K562 (cell line): ENCODE results near the gene KCNH8. TPM values are rescaled to one million over a fixed set of nuclear protein-coding genes. Genes with fewer than 3 reads are reported as not detected.

Experiments
- ATAC-seq: fragments of 200-7000 bp; cut with Tn5 transposase; 3 replicates; pipeline ENCODE4 v1.9.1; 2020; ENCODE audit warnings: moderate library complexity
- BruUV-seq: library from RNA; stranded (reverse); fragments of 400-500 nt; replicated peaks from 2 replicates; lab custom pipeline; 2021; lab: Mats Ljungman, UMichigan
- CTCF ChIA-PET: fragments of 300-600 bp; formaldehyde crosslinking; extraction: SDS; loops from one replicate; lab custom pipeline; 2021; ENCODE audit warnings: low intra/inter-chr PET ratio; lab: Yijun Ruan, JAX
- POLR2A ChIA-PET: fragments of 300-600, 350-650 bp; sonication (Branson Sonifier 250); formaldehyde crosslinking; extraction: SDS; loops from one replicate; lab custom pipeline; 2021; ENCODE audit warnings: antibody characterized with exemption, inconsistent platforms; lab: Yijun Ruan, JAX
- DNase-seq, 4 experiments: peaks; one replicate each; pipeline versions ENCODE4 v3.0.0 to v3.0.0-alpha.2; 2011 to 2018; ENCODE audit warnings: low spot score in 3 of 4, mixed read lengths in 3 of 4; ENCODE audit errors: extremely low read depth in 1 of 4
- FAIRE-seq: peaks from 2 replicates; lab custom pipeline; 2011; peaks lifted over from hg19 to GRCh38; lab: Jason Lieb, UNC
- H2AFZ ChIP-seq: 2 replicates; pipeline ENCODE4 v1.6.0; 2011; ENCODE audit warnings: low read depth, low read length, control low read depth, inconsistent platforms
- H3K27ac ChIP-seq: fragments of 200-600 bp; 3 replicates; pipeline ENCODE4 v1.8.0; 2011; ENCODE audit warnings: low read depth, mild to moderate bottlenecking, control low read depth, inconsistent platforms, low read length, moderate library complexity, mixed read lengths; ENCODE audit errors: extremely low read depth
- H3K27me3 ChIP-seq, 2 experiments: fragments of 300-600 bp in 1 of 2; 2 replicates in 1 of 2; 3 replicates in 1 of 2; pipeline versions ENCODE4 v1.6.0 to v1.8.0; 2011; ENCODE audit warnings: inconsistent platforms in 2 of 2, low read length in 2 of 2, mild to moderate bottlenecking in 1 of 2, mixed read lengths in 1 of 2, moderate library complexity in 1 of 2; ENCODE audit not compliant: control insufficient read depth in 2 of 2, insufficient read depth in 2 of 2
- H3K36me3 ChIP-seq: fragments of 300-600 bp; 3 replicates; pipeline ENCODE4 v1.8.0; 2011; ENCODE audit warnings: mild to moderate bottlenecking, low read length, inconsistent platforms; ENCODE audit not compliant: control insufficient read depth, insufficient read depth
- H3K4me1 ChIP-seq, 2 experiments: fragments of 200-600 bp in 1 of 2; replicated peaks in 1 of 2; 2 replicates in 1 of 2; 3 replicates in 1 of 2; pipeline versions ENCODE4 v1.5.1 to v1.8.0; 2011; ENCODE audit warnings: inconsistent platforms in 2 of 2, low read length in 2 of 2, mild to moderate bottlenecking in 1 of 2, mixed read lengths in 1 of 2, moderate library complexity in 1 of 2; ENCODE audit not compliant: control insufficient read depth in 2 of 2, insufficient read depth in 2 of 2
- H3K4me2 ChIP-seq: 2 replicates; pipeline ENCODE4 v1.6.1; 2011; ENCODE audit warnings: low read length, control low read depth, inconsistent platforms, mixed read lengths; ENCODE audit not compliant: insufficient read depth
- H3K4me3 ChIP-seq: fragments of 200-600 bp; sonication (generic), shearing (Covaris generic); 2 replicates; pipeline ENCODE4 v1.5.1; 2016; ENCODE audit warnings: control low read depth, inconsistent platforms
- H3K79me2 ChIP-seq: fragments of 200-600 bp; 3 replicates; pipeline ENCODE4 v1.8.0; 2011; ENCODE audit warnings: low read length, inconsistent platforms; ENCODE audit not compliant: control insufficient read depth, insufficient read depth
- H3K9ac ChIP-seq, 2 experiments: 2 replicates each; pipeline versions ENCODE4 v1.6.0 to v1.6.1; 2011; ENCODE audit warnings: low read depth in 2 of 2, low read length in 2 of 2, control low read depth in 1 of 2, inconsistent platforms in 1 of 2, mild to moderate bottlenecking in 1 of 2, mixed read lengths in 1 of 2; ENCODE audit not compliant: insufficient read depth in 1 of 2
- H3K9me1 ChIP-seq: one replicate; pipeline ENCODE4 v1.6.0; 2011; ENCODE audit warnings: inconsistent platforms, mild to moderate bottlenecking, low read length, moderate library complexity; ENCODE audit not compliant: control insufficient read depth, insufficient read depth
- H3K9me3 ChIP-seq: replicated peaks from 2 replicates; pipeline ENCODE4 v1.5.1; 2011; ENCODE audit warnings: low read depth, low read length, inconsistent platforms; ENCODE audit not compliant: control insufficient read depth, insufficient read depth
- H4K20me1 ChIP-seq: replicated peaks from 2 replicates; pipeline ENCODE4 v1.6.1; 2011; ENCODE audit warnings: low read length, inconsistent platforms, mixed read lengths; ENCODE audit not compliant: control insufficient read depth, insufficient read depth
- CHD7 ChIP-seq: fragments of 200-600 bp; sonication (generic); IDR thresholded peaks from one replicate; pipeline ENCODE4 v1.6.1; 2012; ENCODE audit warnings: mild to moderate bottlenecking, low read depth, low read length, inconsistent platforms
- ELF1 ChIP-seq: fragments of 200-800 bp; sonication (Bioruptor generic); IDR thresholded peaks from 2 replicates; pipeline ENCODE4 v1.6.1; 2016; ENCODE audit warnings: missing genetic modification characterization, missing compliant biosample characterization
- MAZ ChIP-seq, 2 experiments: fragments of 450-650 bp in 1 of 2; sonication (generic) in 1 of 2; formaldehyde crosslinking; IDR thresholded peaks in 1 of 2; conservative IDR thresholded peaks in 1 of 2; 2 replicates each; pipeline versions ENCODE4 v1.4.0 to v1.5.0; 2020; ENCODE audit warnings: mild to moderate bottlenecking in 1 of 2, missing genetic modification reagents in 1 of 2
- NUFIP1 ChIP-seq: fragments of 450-650 bp; IDR thresholded peaks from 2 replicates; pipeline ENCODE4 v1.6.1; 2018; ENCODE audit not compliant: partially characterized antibody
- RFX7 ChIP-seq: fragments of 250-450 bp; sonication (Bioruptor Pico); IDR thresholded peaks from 2 replicates; pipeline ENCODE4 v1.5.1; 2021; ENCODE audit warnings: mild to moderate bottlenecking
- TBL1XR1 ChIP-seq, 2 experiments: IDR thresholded peaks; 2 replicates each; pipeline ENCODE4 v1.6.1; 2012; ENCODE audit warnings: improper control_type of control experiment in 2 of 2, low read length in 2 of 2, mild to moderate bottlenecking in 1 of 2
- TEAD1 ChIP-seq, 2 experiments: fragments of 450-650 bp in 1 of 2; sonication (generic) in 1 of 2; formaldehyde crosslinking; IDR thresholded peaks; 2 replicates each; pipeline versions ENCODE4 v1.4.0 to v1.8.0; 2020 to 2022; ENCODE audit warnings: mild to moderate bottlenecking in 2 of 2, missing genetic modification reagents in 1 of 2
- ZNF347 ChIP-seq: fragments of 450-650 bp; formaldehyde crosslinking; IDR thresholded peaks from 2 replicates; pipeline ENCODE4 v1.4.0; 2020; ENCODE audit warnings: low read depth, mild to moderate bottlenecking, moderate library complexity
- WGBS: fragments of 100-300 bp; shearing (Covaris generic); methylation state at CpG from one replicate; pipeline ENCODE4 v1.1.6; 2016; ENCODE audit warnings: low coverage, mixed read lengths; ENCODE audit not compliant: insufficient coverage; ENCODE audit errors: missing lambda C conversion rate; 5-methylcytosine and 5-hydroxymethylcytosine counted together
- in situ Hi-C: fragments of 300-500 bp; cut with MboI; formaldehyde crosslinking; loops from 4 replicates; pipeline ENCODE4 v1.15.0; 2018; ENCODE audit warnings: inconsistent platforms, mixed read lengths
- intact Hi-C: fragments of 100-400 bp; cut with micrococcal nuclease; formaldehyde crosslinking; loops from 2 replicates; pipeline ENCODE4 v1.14.2; 2022
- polyA plus RNA-seq, 8 experiments: library from polyadenylated mRNA; depleted of rRNA in 4 of 8; stranded (reverse) in 5 of 8; unstranded in 3 of 8; fragments of >200 nt; fragmentation: Nextera tagmentation in 2 of 8; fragmentation: Illumina TruSeq in 1 of 8; extraction: Ambion mirVana in 2 of 8; extraction: Trizol in 1 of 8; gene quantifications; 2 replicates each; pipeline versions ENCODE4 v1.2.1 to v1.2.3, GENCODE V29; 2011 to 2014; ENCODE audit warnings: inconsistent platforms in 1 of 8, missing spikeins in 1 of 8
- total RNA-seq, 7 experiments: library from RNA; depleted of rRNA in 6 of 7; stranded (reverse); fragments of >200 nt in 6 of 7; fragmentation: Illumina TruSeq in 2 of 7; extraction: Trizol in 2 of 7; gene quantifications; 2 replicates each; pipeline versions ENCODE4 v1.2.1 to v1.2.3, GENCODE V29; 2011 to 2021; ENCODE audit warnings: low replicate concordance in 1 of 7

Gene KCNH8
- total and polyA plus RNA-seq, 9 of the 15 experiments (the other 6 are each of a cell fraction or from before 2014, with no cell fraction given) = 0.02 to 0.08 (median 0.04) TPM; not detected in 6

- TF ChIP-seq RFX7 (CRISPR knock-in tag) = no peak
These were observed 383.1 kb downstream of the KCNH8 start (continued) for GRCh38 chr3:19531426-19531825.

GRCh38 chr3:19539518-19540392 is 391.4 kb downstream of the KCNH8 start:
- no peak for DNase-seq
- Histone ChIP-seq H3K9me1 (no peaks in the 10 kb centered on the region), H3K27me3 (no peaks in the 10 kb centered on the region), H3K79me2 (no peaks in the 10 kb centered on the region), H3K27ac (no peak overlapping the region), H3K4me2 (no peak overlapping the region), H3K9me3 (no peaks in the 10 kb centered on the region), H3K36me3 (no peaks in the 10 kb centered on the region), H3K4me3 (no peak overlapping the region), H4K20me1 (no peaks in the 10 kb centered on the region), H2AFZ (no peak overlapping the region), H3K9ac (no peak overlapping the region), H3K4me1 (no peaks in the 10 kb centered on the region)
- ChIA-PET CTCF (no interaction called here), POLR2A (no interaction called here)
- in situ Hi-C loops (no loop called here), intact Hi-C loops (no loop called here)
- no peak for FAIRE-seq
- BruUV-seq = no TSS peak
- no peak for ATAC-seq
- 2% methylated on average over 2 of the region's 2 CpGs for WGBS
- TF ChIP-seq ELF1 (no peak), MAZ (CRISPR knock-in tag; conservative IDR thresholded peaks at IDR 0.05 in 1 of 2, IDR thresholded peaks at IDR 0.05 in 1 of 2) (no peak), TEAD1 (CRISPR knock-in tag; IDR thresholded peaks at IDR 0.05) (no peak), CHD7 (no peak), ZNF347 (CRISPR knock-in tag) (no peak), NUFIP1 (no peak), TBL1XR1 (IDR thresholded peaks at IDR 0.05; ENCODE audit: low read length in 2 of 2) (no peak)
